HG02852 (cell line): ENCODE results near the gene RNU2-1.
"Not testable (repeated sequence)": the region's sequence is repeated elsewhere in the genome, so short reads cannot be mapped to it uniquely, and the experiment has no call there.

Source experiments
- ATAC-seq: cut with Tn5 transposase; IDR thresholded peaks from one replicate; pipeline ENCODE4 v1.9.1; 2021; ENCODE audit warnings: mild to moderate bottlenecking, moderate library complexity; ENCODE audit not compliant: unreplicated experiment

RNU2-1 gene

GRCh38 chr17:43233877-43234276 is at the start of gene RNU2-1:
Gene RNU2-1, minus strand, starts transcription at chr17:43233977.
- ATAC-seq: not testable (repeated sequence)

GRCh38 chr17:43272914-43273313 is 39.1 kb upstream of the RNU2-1 start:
- not testable (repeated sequence) for ATAC-seq

- not testable (repeated sequence) for ATAC-seq
Observed at GRCh38 chr17:43272483-43272882, 38.7 kb upstream of the RNU2-1 start.

GRCh38 chr17:43270552-43271504 is 37.1 kb upstream of the RNU2-1 start:
- not testable (repeated sequence) for ATAC-seq

GRCh38 chr17:43246456-43246855 is 12.7 kb upstream of the RNU2-1 start:
- ATAC-seq: not testable (repeated sequence)

- ATAC-seq: not testable (repeated sequence)
Observed at GRCh38 chr17:43240596-43241352, 7.0 kb upstream of the RNU2-1 start.

GRCh38 chr17:43239597-43239996 is 5.8 kb upstream of the RNU2-1 start:
- not testable (repeated sequence) for ATAC-seq

GRCh38 chr17:43233263-43233662 is 514 bp downstream of the RNU2-1 start:
- ATAC-seq: not testable (repeated sequence)

- ATAC-seq: not testable (repeated sequence)
Observed at GRCh38 chr17:43232021-43232699, 1.6 kb downstream of the RNU2-1 start.

GRCh38 chr17:43231205-43232020 is 2.4 kb downstream of the RNU2-1 start:
- ATAC-seq: not testable (repeated sequence)

- ATAC-seq: not testable (repeated sequence)
Observed at GRCh38 chr17:43228020-43228782, 5.6 kb downstream of the RNU2-1 start, which contains the start of gene CCDC200. Gene CCDC200, minus strand, starts transcription at chr17:43228623. Its CDS starts 69 bp downstream, at chr17:43228554.

GRCh38 chr17:43226393-43226792 is 7.4 kb downstream of the RNU2-1 start:
- no peak for ATAC-seq

GRCh38 chr17:43224146-43224705 is 9.6 kb downstream of the RNU2-1 start:
- ATAC-seq: no peak

GRCh38 chr17:43220511-43221125 is 13.2 kb downstream of the RNU2-1 start:
- ATAC-seq: no peak

GRCh38 chr17:43219746-43220380 is 13.9 kb downstream of the RNU2-1 start:
- no peak for ATAC-seq

GRCh38 chr17:43219001-43219400 is 14.8 kb downstream of the RNU2-1 start:
- no peak for ATAC-seq

GRCh38 chr17:43217614-43218087 is 16.1 kb downstream of the RNU2-1 start:
- ATAC-seq: no peak
